ENCODE measurements around the gene CD3G. TPM values are rescaled to one million over a fixed set of nuclear protein-coding genes. Genes with fewer than 3 reads are reported as not detected.
A peak's percentile ranks its signal among the peaks of the same experiment; 100 is the strongest.

CD3G gene
- polyA plus RNA-seq, 3 donors: 0.84 to 1.9 TPM; not detected in 1

- Histone ChIP-seq H3K4me2 (replicated peaks; ENCODE audit: extremely low read depth, low read length, poor library complexity, severe bottlenecking) (no peak overlapping the region), H3K9me3 (replicated peaks in 1 of 2; ENCODE audit: control insufficient read depth in 1 of 2, insufficient read depth in 1 of 2, low read length in 2 of 2) (no peaks in the 10 kb centered on the region), H3K27me3 (ENCODE audit: control insufficient read depth in 2 of 2, insufficient read depth in 2 of 2, low read length in 2 of 2) (no peaks in the 10 kb centered on the region), H3K27ac (ENCODE audit: low read depth in 1 of 2, low read length in 2 of 2) (no peak overlapping the region), H2AFZ (ENCODE audit: insufficient read depth, low read depth, low read length, poor library complexity, severe bottlenecking) (no peak overlapping the region), H3K9ac (ENCODE audit: insufficient read depth, low read length, poor library complexity, severe bottlenecking) (no peak overlapping the region), H3K4me3 (replicated peaks in 1 of 3; ENCODE audit: low read depth in 2 of 3, low read length in 3 of 3) (no peak overlapping the region), H3K4me1 (ENCODE audit: control insufficient read depth in 1 of 2, insufficient read depth in 2 of 2, low read length in 2 of 2) (no peaks in the 10 kb centered on the region), H3K79me2 (ENCODE audit: insufficient read depth, low read length) (no peaks in the 10 kb centered on the region), H4K20me1 (ENCODE audit: insufficient read depth, low read length) (no peaks in the 10 kb centered on the region), H3K36me3 (replicated peaks in 1 of 2; ENCODE audit: control insufficient read depth in 1 of 2, insufficient read depth in 2 of 2, low read length in 2 of 2) (no peaks in the 10 kb centered on the region)
- no peak for DNase-seq
- H3K4me3 Mint-ChIP-seq: no peak overlapping the region
- peaks cover 2 to 4% (median 2%) of the 10 kb centered on the region in 3 donors for H3K27me3 Mint-ChIP-seq (ENCODE audit: low read depth in 3 of 3)
- intact Hi-C loops (cut with micrococcal nuclease): no loop called here
- H3K27ac Mint-ChIP-seq: no peak overlapping the region
- TF ChIP-seq, protein P1, sequence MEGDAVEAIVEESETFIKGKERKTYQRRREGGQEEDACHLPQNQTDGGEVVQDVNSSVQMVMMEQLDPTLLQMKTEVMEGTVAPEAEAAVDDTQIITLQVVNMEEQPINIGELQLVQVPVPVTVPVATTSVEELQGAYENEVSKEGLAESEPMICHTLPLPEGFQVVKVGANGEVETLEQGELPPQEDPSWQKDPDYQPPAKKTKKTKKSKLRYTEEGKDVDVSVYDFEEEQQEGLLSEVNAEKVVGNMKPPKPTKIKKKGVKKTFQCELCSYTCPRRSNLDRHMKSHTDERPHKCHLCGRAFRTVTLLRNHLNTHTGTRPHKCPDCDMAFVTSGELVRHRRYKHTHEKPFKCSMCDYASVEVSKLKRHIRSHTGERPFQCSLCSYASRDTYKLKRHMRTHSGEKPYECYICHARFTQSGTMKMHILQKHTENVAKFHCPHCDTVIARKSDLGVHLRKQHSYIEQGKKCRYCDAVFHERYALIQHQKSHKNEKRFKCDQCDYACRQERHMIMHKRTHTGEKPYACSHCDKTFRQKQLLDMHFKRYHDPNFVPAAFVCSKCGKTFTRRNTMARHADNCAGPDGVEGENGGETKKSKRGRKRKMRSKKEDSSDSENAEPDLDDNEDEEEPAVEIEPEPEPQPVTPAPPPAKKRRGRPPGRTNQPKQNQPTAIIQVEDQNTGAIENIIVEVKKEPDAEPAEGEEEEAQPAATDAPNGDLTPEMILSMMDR (IDR thresholded peaks at IDR 0.05): no peak
- H3K9me3 Mint-ChIP-seq: peaks cover 0 to 6% (median 3%) of the 10 kb centered on the region in 7 donors
- H3K4me1 Mint-ChIP-seq: no peaks in the 10 kb centered on the region
- no peaks in the 10 kb centered on the region for H3K36me3 Mint-ChIP-seq
- WGBS (ENCODE audit: insufficient coverage): no CpG with 5 or more reads among the region's 1 CpG
These were observed 9.4 kb upstream of the CD3G start for GRCh38 chr11:118334745-118335144.

DNA sequence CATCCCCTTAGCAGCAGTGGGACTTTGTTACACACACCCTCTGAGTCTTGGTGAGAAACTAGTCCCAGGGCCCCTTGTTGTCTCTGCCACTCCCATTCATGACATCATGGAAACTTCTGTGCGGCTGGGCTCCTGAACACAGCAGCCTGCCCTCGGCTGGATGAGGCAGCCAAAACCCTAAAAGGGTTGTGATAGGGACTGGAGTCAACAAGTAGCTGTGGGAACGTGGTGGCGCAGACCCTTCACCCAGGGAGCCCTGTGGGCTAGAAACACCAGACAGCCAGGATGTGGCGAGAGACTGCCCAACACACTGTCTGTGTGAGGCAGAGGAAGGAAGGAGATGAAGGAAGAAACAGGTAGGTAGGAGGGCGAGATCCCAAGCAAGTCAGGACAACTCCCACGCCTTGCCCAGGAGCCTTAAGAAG lies 5.5 kb upstream of the CD3G start:
- Mint-ChIP-seq H3K36me3 (no peaks in the 10 kb centered on the region), H3K4me3 (peak overlapping the region in 1 of 2 donors; percentile 39), H3K9me3 (no peaks in the 10 kb centered on the region), H3K27me3 (ENCODE audit: low read depth in 3 of 3) (peaks cover 2 to 4% (median 4%) of the 10 kb centered on the region in 3 donors), H3K27ac (peak overlapping the region in 3 of 7 donors; percentile 2 to 85 (median 16)), H3K4me1 (no peaks in the 10 kb centered on the region)
- Histone ChIP-seq H4K20me1 (ENCODE audit: insufficient read depth, low read length) (no peaks in the 10 kb centered on the region), H3K36me3 (replicated peaks in 1 of 2; ENCODE audit: control insufficient read depth in 1 of 2, insufficient read depth in 2 of 2, low read length in 2 of 2) (no peaks in the 10 kb centered on the region), H2AFZ (ENCODE audit: insufficient read depth, low read depth, low read length, poor library complexity, severe bottlenecking) (no peak overlapping the region), H3K79me2 (ENCODE audit: insufficient read depth, low read length) (no peaks in the 10 kb centered on the region), H3K9me3 (replicated peaks in 1 of 2; ENCODE audit: control insufficient read depth in 1 of 2, insufficient read depth in 1 of 2, low read length in 2 of 2) (no peaks in the 10 kb centered on the region), H3K9ac (ENCODE audit: insufficient read depth, low read length, poor library complexity, severe bottlenecking) (no peak overlapping the region), H3K27me3 (ENCODE audit: control insufficient read depth in 2 of 2, insufficient read depth in 2 of 2, low read length in 2 of 2) (no peaks in the 10 kb centered on the region), H3K4me3 (replicated peaks in 1 of 3; ENCODE audit: low read depth in 2 of 3, low read length in 3 of 3) (no peak overlapping the region), H3K27ac (ENCODE audit: low read depth in 1 of 2, low read length in 2 of 2) (no peak overlapping the region), H3K4me1 (ENCODE audit: control insufficient read depth in 1 of 2, insufficient read depth in 2 of 2, low read length in 2 of 2) (no peaks in the 10 kb centered on the region), H3K4me2 (replicated peaks; ENCODE audit: extremely low read depth, low read length, poor library complexity, severe bottlenecking) (no peak overlapping the region)
- TF ChIP-seq, protein P1 (IDR thresholded peaks at IDR 0.05): no peak
- DNase-seq: no peak
- intact Hi-C loops (cut with micrococcal nuclease): no loop called here
- WGBS (ENCODE audit: insufficient coverage): 71% methylated on average over 7 of the region's 7 CpGs

Data from CD14-positive monocyte (primary cell).